ENCODE results near the gene SIRT5.

GRCh38 chr6:13630499-13630898, 56.1 kb downstream of the SIRT5 start:
- TF ChIP-seq CTCF (tag by site-specific recombination; IDR thresholded peaks at IDR 0.05) = no peak
- TF ChIP-seq, protein P1, sequence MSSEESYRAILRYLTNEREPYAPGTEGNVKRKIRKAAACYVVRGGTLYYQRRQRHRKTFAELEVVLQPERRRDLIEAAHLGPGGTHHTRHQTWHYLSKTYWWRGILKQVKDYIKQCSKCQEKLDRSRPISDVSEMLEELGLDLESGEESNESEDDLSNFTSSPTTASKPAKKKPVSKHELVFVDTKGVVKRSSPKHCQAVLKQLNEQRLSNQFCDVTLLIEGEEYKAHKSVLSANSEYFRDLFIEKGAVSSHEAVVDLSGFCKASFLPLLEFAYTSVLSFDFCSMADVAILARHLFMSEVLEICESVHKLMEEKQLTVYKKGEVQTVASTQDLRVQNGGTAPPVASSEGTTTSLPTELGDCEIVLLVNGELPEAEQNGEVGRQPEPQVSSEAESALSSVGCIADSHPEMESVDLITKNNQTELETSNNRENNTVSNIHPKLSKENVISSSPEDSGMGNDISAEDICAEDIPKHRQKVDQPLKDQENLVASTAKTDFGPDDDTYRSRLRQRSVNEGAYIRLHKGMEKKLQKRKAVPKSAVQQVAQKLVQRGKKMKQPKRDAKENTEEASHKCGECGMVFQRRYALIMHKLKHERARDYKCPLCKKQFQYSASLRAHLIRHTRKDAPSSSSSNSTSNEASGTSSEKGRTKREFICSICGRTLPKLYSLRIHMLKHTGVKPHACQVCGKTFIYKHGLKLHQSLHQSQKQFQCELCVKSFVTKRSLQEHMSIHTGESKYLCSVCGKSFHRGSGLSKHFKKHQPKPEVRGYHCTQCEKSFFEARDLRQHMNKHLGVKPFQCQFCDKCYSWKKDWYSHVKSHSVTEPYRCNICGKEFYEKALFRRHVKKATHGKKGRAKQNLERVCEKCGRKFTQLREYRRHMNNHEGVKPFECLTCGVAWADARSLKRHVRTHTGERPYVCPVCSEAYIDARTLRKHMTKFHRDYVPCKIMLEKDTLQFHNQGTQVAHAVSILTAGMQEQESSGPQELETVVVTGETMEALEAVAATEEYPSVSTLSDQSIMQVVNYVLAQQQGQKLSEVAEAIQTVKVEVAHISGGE (tag by site-specific recombination; conservative IDR thresholded peaks at IDR 0.05; ENCODE audit: low read depth) = no peak

Measured in HEK293 (cell line).